ENCODE data around the gene ARHGAP21. TPM values are rescaled to one million over a fixed set of nuclear protein-coding genes. Genes with fewer than 3 reads are reported as not detected.

The ARHGAP21 gene
- total RNA-seq, 1 experiment from 2014 or later, result 59.4 TPM

GRCh38 chr10:24645784-24646183 lies 77.9 kb downstream of the ARHGAP21 start:
- H3K79me1 ChIP-seq (ENCODE audit: insufficient read depth, low read depth, low read length, poor library complexity, severe bottlenecking), result no peaks in the 10 kb centered on the region
- H3K79me2 ChIP-seq (ENCODE audit: insufficient read depth, low read length), result no peaks in the 10 kb centered on the region
- H2BK20ac ChIP-seq (ENCODE audit: low read depth, low read length, poor library complexity, severe bottlenecking), result no peak overlapping the region
- no peaks in the 10 kb centered on the region for H3K4me1 ChIP-seq (ENCODE audit: insufficient read depth, low read length)
- H4K8ac ChIP-seq (replicated peaks; ENCODE audit: insufficient read length, low read depth, low read length), result no peak overlapping the region
- H3K27me3 ChIP-seq (ENCODE audit: insufficient read depth, low read length), result no peaks in the 10 kb centered on the region
- no peak overlapping the region for H4K91ac ChIP-seq (ENCODE audit: insufficient read length, low read depth, low read length)
- no peak overlapping the region for H3K56ac ChIP-seq (ENCODE audit: insufficient read length, low read depth, low read length)
- H3K9ac ChIP-seq (ENCODE audit: extremely low read depth, insufficient read length, low read length), result no peak overlapping the region
- no peak overlapping the region for H3K23ac ChIP-seq (ENCODE audit: insufficient read length, low read depth, low read length)
- no peak overlapping the region for H2BK15ac ChIP-seq (ENCODE audit: low read depth, low read length)
- Mint-ChIP-seq H3K4me1 (peaks cover 10 to 11% of the 10 kb centered on the region in 2 experiments), H3K36me3 (ENCODE audit: insufficient read depth in 1 of 3, low read depth in 3 of 3) (no peaks in the 10 kb centered on the region), H3K27ac (no peak overlapping the region), H3K27me3 (ENCODE audit: low read depth) (no peaks in the 10 kb centered on the region), H3K9me3 (no peaks in the 10 kb centered on the region), H3K4me3 (no peak overlapping the region)
- no peak for TF ChIP-seq CTCF (conservative IDR thresholded peaks at IDR 0.05)
- H3K4me2 ChIP-seq (ENCODE audit: insufficient read depth, insufficient read length, low read length), result no peak overlapping the region
- no peak overlapping the region for H2BK120ac ChIP-seq (ENCODE audit: low read depth, low read length, poor library complexity, severe bottlenecking)
- H3K18ac ChIP-seq (ENCODE audit: insufficient read length, low read depth, low read length), result no peak overlapping the region
- no peak overlapping the region for H4K5ac ChIP-seq (ENCODE audit: insufficient read length, low read depth, low read length)
- H3T11ph ChIP-seq (ENCODE audit: low read length), result no peak overlapping the region
- DNase-seq, result no peak
- no peaks in the 10 kb centered on the region for H3K23me2 ChIP-seq (ENCODE audit: insufficient read length, low read depth, low read length, poor library complexity, severe bottlenecking)
- no peak overlapping the region for H3K4ac ChIP-seq (ENCODE audit: low read depth, low read length)
- H3K9me3 ChIP-seq (ENCODE audit: control insufficient read depth, low read depth, low read length), result no peaks in the 10 kb centered on the region
- no peak overlapping the region for H3K27ac ChIP-seq (ENCODE audit: insufficient read length, low read depth, low read length)
- H2BK5ac ChIP-seq (ENCODE audit: insufficient read length, low read length), result no peak overlapping the region
- H2BK12ac ChIP-seq (ENCODE audit: insufficient read length, low read depth, low read length), result no peak overlapping the region
- H3K14ac ChIP-seq (ENCODE audit: insufficient read depth, low read length), result no peak overlapping the region
- no peaks in the 10 kb centered on the region for H4K20me1 ChIP-seq (ENCODE audit: control insufficient read depth, insufficient read depth, insufficient read length)
- no peak overlapping the region for H2AFZ ChIP-seq (ENCODE audit: low read length)
- H2AK5ac ChIP-seq (ENCODE audit: insufficient read length, low read length), result no peak overlapping the region

Data from H9 (cell line).